HepG2 (cell line): ENCODE results near the gene GYS1. TPM values are rescaled to one million over a fixed set of nuclear protein-coding genes. Genes with fewer than 3 reads are reported as not detected.

ENCODE experiments used
- MZF1 ChIP-seq: sonication (generic); formaldehyde crosslinking; IDR thresholded peaks from 2 replicates; pipeline ENCODE4 v1.8.1; 2023; ENCODE audit warnings: mild to moderate bottlenecking, missing genetic modification reagents, borderline replicate concordance
- PHB2 ChIP-seq: fragments of 450-650 bp; IDR thresholded peaks from 2 replicates; pipeline ENCODE4 v1.6.1; 2018; ENCODE audit not compliant: partially characterized antibody
- SNAPC4 ChIP-seq: sonication (generic); formaldehyde crosslinking; IDR thresholded peaks from 2 replicates; pipeline ENCODE4 v1.4.0; 2020; ENCODE audit warnings: mild to moderate bottlenecking, missing genetic modification reagents
- TAF1 ChIP-seq: sonication (generic); formaldehyde crosslinking; IDR thresholded peaks from 2 replicates; pipeline ENCODE4 v1.4.0; 2020; ENCODE audit warnings: missing genetic modification reagents
- ZNF562 ChIP-seq: sonication (generic); formaldehyde crosslinking; IDR thresholded peaks from 2 replicates; pipeline ENCODE4 v1.8.0; 2022; ENCODE audit warnings: missing genetic modification reagents, borderline replicate concordance
- polyA plus RNA-seq, 8 experiments: library from polyadenylated mRNA; depleted of rRNA in 3 of 8; stranded (reverse) in 7 of 8; unstranded in 1 of 8; fragments of >200 nt; fragmentation: Illumina TruSeq in 4 of 8; extraction: Trizol in 4 of 8; gene quantifications; 2 replicates each; pipeline versions ENCODE4 v1.2.1 to v1.2.3, GENCODE V29; 2011 to 2016; ENCODE audit warnings: low read depth in 4 of 8, missing spikeins in 1 of 8, mixed read lengths in 1 of 8; ENCODE audit not compliant: insufficient read depth in 1 of 8
- total RNA-seq, 5 experiments: library from RNA; depleted of rRNA; stranded (reverse); fragments of >200 nt; fragmentation: Illumina TruSeq; extraction: Trizol; gene quantifications; 2 replicates each; pipeline ENCODE4 v1.2.3, GENCODE V29; 2016; ENCODE audit warnings: low read depth in 1 of 5

The GYS1 gene
- total and polyA plus RNA-seq, 2 of the 13 experiments (the other 11 are each of a cell fraction or from before 2014, with no cell fraction given): 18.4 to 42.1 TPM

DNA sequence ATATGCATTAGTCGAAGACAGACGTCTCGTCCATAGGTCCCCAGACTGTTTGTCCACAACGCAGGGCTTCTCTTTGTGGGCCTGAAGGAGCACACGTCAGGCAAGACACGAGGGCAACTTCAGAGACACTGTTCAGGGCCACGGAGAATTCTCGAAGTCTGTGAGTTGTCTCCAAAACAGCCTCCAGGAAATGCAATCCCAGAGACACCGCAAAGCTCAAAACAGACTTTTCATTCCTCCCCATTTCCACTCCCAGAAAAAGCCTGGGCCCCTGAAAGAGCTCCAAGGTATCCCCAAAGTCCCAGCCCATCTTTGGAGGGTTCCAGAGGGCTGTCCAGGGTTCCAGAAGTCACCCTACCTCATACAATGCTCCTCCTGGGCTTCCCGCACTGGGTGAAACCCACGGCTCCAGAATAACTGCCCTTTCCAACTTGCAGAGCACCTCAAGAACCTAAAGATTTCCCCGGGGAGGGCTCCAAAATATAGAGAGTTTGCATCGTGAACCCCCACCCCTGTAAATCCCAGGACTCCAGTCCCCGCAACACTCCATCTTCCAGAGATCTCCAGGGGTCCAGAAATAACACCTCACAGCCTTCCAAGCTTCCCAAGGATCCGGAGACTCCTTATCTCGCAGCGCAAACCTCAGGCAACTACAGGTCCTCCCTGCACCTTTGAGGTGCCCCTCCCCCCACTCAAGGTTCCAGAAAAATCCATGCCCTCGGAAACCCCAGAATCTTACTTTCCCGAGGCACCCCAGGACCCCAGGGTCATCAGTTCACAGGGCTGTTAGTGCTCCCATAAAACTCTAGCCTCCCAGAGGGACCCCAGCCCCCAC, 28.7 kb downstream of the GYS1 start (continued):
- TF ChIP-seq MZF1 (CRISPR knock-in tag) (no peak), ZNF562 (no peak), PHB2 (no peak), TAF1 (CRISPR knock-in tag) (no peak), SNAPC4 (CRISPR knock-in tag) (0 out of 2 replicates have a peak, but pooled peaks have one; percentile 7)
